Activated CD8-positive, alpha-beta T cell treated with anti-CD3 and anti-CD28 coated beads for 36 hours (primary cell): ENCODE measurements around the gene TACR1. TPM values are rescaled to one million over a fixed set of nuclear protein-coding genes. Genes with fewer than 3 reads are reported as not detected.

ENCODE experiments used
- ATAC-seq: fragments of 200-7000 bp; cut with Tn5 transposase; one replicate; pipeline ENCODE4 v1.10.0; 2021; ENCODE audit warnings: mild to moderate bottlenecking, moderate library complexity
- CTCF ChIA-PET: fragments of 350-600 bp; sonication (Branson Sonifier 250); formaldehyde crosslinking; loops from one replicate; lab custom pipeline; 2021; ENCODE audit warnings: antibody characterized with exemption; lab: Charles Lee
- POLR2A ChIA-PET: fragments of 350-600 bp; sonication (Branson Sonifier 250); formaldehyde crosslinking; loops from one replicate; lab custom pipeline; 2021; ENCODE audit warnings: antibody characterized with exemption; lab: Charles Lee
- DNase-seq: peaks from one replicate; pipeline ENCODE4 v3.0.0-alpha.2; 2020
- H3K27ac Mint-ChIP-seq: one replicate; pipeline ENCODE4 v1.8.0; 2021; ENCODE audit warnings: mild to moderate bottlenecking, mixed read lengths
- H3K27me3 Mint-ChIP-seq: one replicate; pipeline ENCODE4 v1.8.0; 2021; ENCODE audit warnings: mixed read lengths
- H3K36me3 Mint-ChIP-seq: one replicate; pipeline ENCODE4 v1.8.0; 2021; ENCODE audit warnings: low read depth, mixed read lengths
- H3K4me1 Mint-ChIP-seq: one replicate; pipeline ENCODE4 v1.8.0; 2021; ENCODE audit warnings: low read depth, mixed read lengths
- H3K4me3 Mint-ChIP-seq: one replicate; pipeline ENCODE4 v1.8.0; 2021; ENCODE audit warnings: mild to moderate bottlenecking, moderate library complexity, mixed read lengths
- H3K9me3 Mint-ChIP-seq: one replicate; pipeline ENCODE4 v1.8.0; 2021; ENCODE audit warnings: mixed read lengths
- intact Hi-C: fragments of 100-400 bp; cut with micrococcal nuclease; formaldehyde crosslinking; loops from one replicate; pipeline ENCODE4 v1.10.0; 2022
- microRNA-seq: library from miRNA; unstranded; fragments of <30 nt; microRNA quantifications from one replicate; pipeline ENCODE4 v1.2.0, GENCODE V29; 2022; ENCODE audit warnings: borderline microRNAs expressed, borderline replicate concordance
- total RNA-seq, 2 experiments: library from RNA; stranded (reverse); gene quantifications; one replicate each; pipeline ENCODE4 v1.2.3, GENCODE V29; 2021
- TF ChIP-seq, protein P1 (sequence below): fragments of 200-600 bp; IDR thresholded peaks from one replicate; pipeline ENCODE4 v1.8.0; 2022; ENCODE audit warnings: antibody characterized with exemption, mild to moderate bottlenecking

The TACR1 gene
- total RNA-seq, 2 experiments from 2014 or later: not detected

DNA sequence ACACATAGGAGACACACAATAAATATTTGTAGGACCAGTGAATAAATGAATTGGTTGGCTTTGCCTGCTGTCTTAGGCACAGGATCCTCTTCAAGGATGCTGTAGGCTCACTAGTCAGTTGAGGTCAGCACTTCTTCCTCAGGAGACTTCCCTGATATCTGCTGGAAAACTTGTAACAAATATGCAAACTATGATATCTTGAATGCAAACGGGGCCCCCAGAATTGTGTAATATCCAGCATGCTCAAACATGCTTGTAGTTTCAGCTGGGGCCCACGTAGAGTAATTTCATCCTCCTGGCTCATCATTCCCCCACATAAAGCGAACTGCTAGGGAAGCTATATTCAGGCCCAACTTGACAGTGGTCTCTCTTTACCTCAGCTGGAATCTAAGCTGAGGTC, 197.3 kb downstream of the TACR1 start:
- DNase-seq: no peak
- TF ChIP-seq, protein P1, sequence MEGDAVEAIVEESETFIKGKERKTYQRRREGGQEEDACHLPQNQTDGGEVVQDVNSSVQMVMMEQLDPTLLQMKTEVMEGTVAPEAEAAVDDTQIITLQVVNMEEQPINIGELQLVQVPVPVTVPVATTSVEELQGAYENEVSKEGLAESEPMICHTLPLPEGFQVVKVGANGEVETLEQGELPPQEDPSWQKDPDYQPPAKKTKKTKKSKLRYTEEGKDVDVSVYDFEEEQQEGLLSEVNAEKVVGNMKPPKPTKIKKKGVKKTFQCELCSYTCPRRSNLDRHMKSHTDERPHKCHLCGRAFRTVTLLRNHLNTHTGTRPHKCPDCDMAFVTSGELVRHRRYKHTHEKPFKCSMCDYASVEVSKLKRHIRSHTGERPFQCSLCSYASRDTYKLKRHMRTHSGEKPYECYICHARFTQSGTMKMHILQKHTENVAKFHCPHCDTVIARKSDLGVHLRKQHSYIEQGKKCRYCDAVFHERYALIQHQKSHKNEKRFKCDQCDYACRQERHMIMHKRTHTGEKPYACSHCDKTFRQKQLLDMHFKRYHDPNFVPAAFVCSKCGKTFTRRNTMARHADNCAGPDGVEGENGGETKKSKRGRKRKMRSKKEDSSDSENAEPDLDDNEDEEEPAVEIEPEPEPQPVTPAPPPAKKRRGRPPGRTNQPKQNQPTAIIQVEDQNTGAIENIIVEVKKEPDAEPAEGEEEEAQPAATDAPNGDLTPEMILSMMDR: no peak
- ChIA-PET CTCF (no interaction called here), POLR2A (no interaction called here)
- H3K27ac Mint-ChIP-seq: no peak overlapping the region
- ATAC-seq: no peak
- intact Hi-C loops: no loop called here
- H3K4me3 Mint-ChIP-seq: no peak overlapping the region
- H3K27me3 Mint-ChIP-seq: no peaks in the 10 kb centered on the region
- H3K9me3 Mint-ChIP-seq: no peaks in the 10 kb centered on the region
- H3K36me3 Mint-ChIP-seq: peaks cover 6% of the 10 kb centered on the region
- no peaks in the 10 kb centered on the region for H3K4me1 Mint-ChIP-seq

DNA sequence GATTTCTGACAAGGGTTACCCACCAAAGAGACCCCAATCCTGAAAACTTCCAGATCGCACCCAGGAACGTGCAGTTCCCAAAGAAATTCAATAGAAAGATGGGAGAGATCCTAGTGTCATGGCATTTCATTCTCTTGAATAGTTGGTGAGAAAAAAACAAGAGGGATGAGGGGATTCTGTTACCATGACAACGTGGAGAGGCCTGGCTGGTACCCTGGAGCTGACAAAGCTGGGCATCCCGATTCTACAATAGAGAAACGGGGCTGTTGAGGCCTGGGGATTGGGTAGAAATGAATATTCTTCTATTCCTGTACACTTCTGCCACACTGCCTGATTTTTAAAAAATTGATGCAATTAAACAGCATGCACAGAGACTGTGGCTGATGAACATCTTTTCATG, 199.9 kb downstream of the TACR1 start:
- ATAC-seq (no peak), DNase-seq (no peak)
- intact Hi-C loops: no loop called here
- no peak overlapping the region for H3K27ac Mint-ChIP-seq
- H3K9me3 Mint-ChIP-seq: no peaks in the 10 kb centered on the region
- TF ChIP-seq, protein P1: no peak
- ChIA-PET POLR2A (no interaction called here), CTCF (no interaction called here)
- H3K4me1 Mint-ChIP-seq: no peaks in the 10 kb centered on the region
- peaks cover 4% of the 10 kb centered on the region for H3K36me3 Mint-ChIP-seq
- H3K27me3 Mint-ChIP-seq: no peaks in the 10 kb centered on the region
- no peak overlapping the region for H3K4me3 Mint-ChIP-seq

Small RNAs within 50 kb of the gene (microRNA-seq; reads per million reads assigned to microRNA genes)
- 1.5 reads per million for gene MIR5000

Other genes with a start within 250 kb of the TACR1 start
- gene POLE4, start 240.9 kb downstream of the TACR1 start, total RNA-seq: 10 to 100 TPM; 48.4 to 48.9 TPM